ENCODE results near the gene PLCXD3.

- TF ChIP-seq CTCF (conservative IDR thresholded peaks at IDR 0.05; ENCODE audit: low read length) (no peak), EZH2phosphoT487 (IDR thresholded peaks at IDR 0.05; ENCODE audit: borderline replicate concordance) (no peak)
These were observed 2.2 kb downstream of the PLCXD3 start for GRCh38 chr5:41508186-41508585.
